ENCODE results near the gene SLC30A7. TPM values are rescaled to one million over a fixed set of nuclear protein-coding genes. Genes with fewer than 3 reads are reported as not detected.
"Not testable (repeated sequence)": the region's sequence is repeated elsewhere in the genome, so short reads cannot be mapped to it uniquely, and the experiment has no call there.

SLC30A7 gene
- polyA plus RNA-seq, 1 of the 3 experiments (the other 2 are of a cell fraction): 4.0 TPM

- H3K27me3 ChIP-seq (ENCODE audit: insufficient read depth): no peaks in the 10 kb centered on the region
- H3K4me2 ChIP-seq: no peak overlapping the region
- no peak overlapping the region for H3K9ac ChIP-seq
- H3K9me3 ChIP-seq: no peaks in the 10 kb centered on the region
- no peak for DNase-seq
- WGBS (ENCODE audit: low lambda C conversion rate): 78% methylated on average over 4 of the region's 4 CpGs
- H3K36me3 ChIP-seq (replicated peaks in 1 of 2; ENCODE audit: control insufficient read depth in 1 of 2, insufficient read depth in 2 of 2, low read length in 1 of 2): peaks cover 4 to 16% of the 10 kb centered on the region in 2 experiments
- no peak overlapping the region for H2AFZ ChIP-seq (ENCODE audit: low read depth)
- no peak overlapping the region for H3K4me3 ChIP-seq (ENCODE audit: low read depth in 2 of 2, low read length in 1 of 2)
- no peaks in the 10 kb centered on the region for H3K9me2 ChIP-seq
- peaks cover 36% of the 10 kb centered on the region; the same call in 1 of the 2 replicates for H3K79me2 ChIP-seq (ENCODE audit: insufficient read depth)
- no peak for TF ChIP-seq SMC3 (IDR thresholded peaks at IDR 0.05; ENCODE audit: low read depth, low read length)
- TF ChIP-seq MEF2A (IDR thresholded peaks at IDR 0.05; ENCODE audit: borderline replicate concordance, low read depth): no peak
- no peak for TF ChIP-seq EZH2phosphoT487 (IDR thresholded peaks at IDR 0.05; ENCODE audit: borderline replicate concordance, low read depth)
- no peak for TF ChIP-seq ELF1 (IDR thresholded peaks at IDR 0.05)
- no peak for TF ChIP-seq GATA2 (CRISPR knock-in tag; IDR thresholded peaks at IDR 0.05)
- TF ChIP-seq USF2 (IDR thresholded peaks at IDR 0.05; ENCODE audit: borderline replicate concordance, low read depth, low read length): no peak
- no peak for TF ChIP-seq TEAD4 (IDR thresholded peaks at IDR 0.05; ENCODE audit: borderline replicate concordance, insufficient read depth)
- TF ChIP-seq CHD2 (IDR thresholded peaks at IDR 0.05; ENCODE audit: low read length, partially characterized antibody): no peak
- peaks cover 12 to 14% of the 10 kb centered on the region in 2 experiments; a peak in 3 of 4 replicates for H3K4me1 ChIP-seq (ENCODE audit: control insufficient read depth in 1 of 2, insufficient read depth in 2 of 2, low read depth in 1 of 2, low read length in 1 of 2)
- no peaks in the 10 kb centered on the region; the same call in 1 of the 2 replicates for H4K20me1 ChIP-seq (ENCODE audit: insufficient read depth)
- H3K27ac ChIP-seq (ENCODE audit: low read depth in 2 of 2, low read length in 1 of 2): no peak overlapping the region
- H3F3A ChIP-seq (replicated peaks; ENCODE audit: insufficient read depth): peaks cover 8% of the 10 kb centered on the region
- ChIA-PET CTCF (interaction anchor here (0.9 to 2.1 kb wide), 3 partner anchors 21 to 337 kb away, joined by 3 to 9 read pairs (median 4); no protein-coding TSS in a partner anchor), POLR2A (no interaction called here)
Measured at GRCh38 chr1:100950781-100951180, 54.9 kb downstream of the SLC30A7 start.

- Histone ChIP-seq H3K9ac (no peak overlapping the region), H3F3A (replicated peaks; ENCODE audit: insufficient read depth) (peaks cover 8% of the 10 kb centered on the region), H3K4me1 (ENCODE audit: control insufficient read depth in 1 of 2, insufficient read depth in 2 of 2, low read depth in 1 of 2, low read length in 1 of 2) (peaks cover 12 to 14% of the 10 kb centered on the region in 2 experiments; a peak in 3 of 4 replicates), H3K9me3 (no peaks in the 10 kb centered on the region), H3K4me3 (ENCODE audit: low read depth in 2 of 2, low read length in 1 of 2) (no peak overlapping the region), H3K36me3 (replicated peaks in 1 of 2; ENCODE audit: control insufficient read depth in 1 of 2, insufficient read depth in 2 of 2, low read length in 1 of 2) (peaks cover 11 to 16% of the 10 kb centered on the region in 2 experiments), H4K20me1 (ENCODE audit: insufficient read depth) (no peaks in the 10 kb centered on the region; the same call in 1 of the 2 replicates), H3K9me2 (no peaks in the 10 kb centered on the region), H3K27me3 (ENCODE audit: insufficient read depth) (no peaks in the 10 kb centered on the region), H2AFZ (ENCODE audit: low read depth) (no peak overlapping the region), H3K27ac (ENCODE audit: low read depth in 2 of 2, low read length in 1 of 2) (no peak overlapping the region), H3K4me2 (no peak overlapping the region), H3K79me2 (ENCODE audit: insufficient read depth) (peaks cover 22% of the 10 kb centered on the region; the same call in 1 of the 2 replicates)
- ChIA-PET POLR2A (no interaction called here), CTCF (no interaction called here)
- no peak for DNase-seq
- TF ChIP-seq TAF1 (IDR thresholded peaks at IDR 0.05; ENCODE audit: borderline replicate concordance, low read depth, low read length) (no peak), GATA2 (CRISPR knock-in tag; IDR thresholded peaks at IDR 0.05) (no peak), USF1 (IDR thresholded peaks at IDR 0.05; ENCODE audit: borderline replicate concordance, low read depth) (no peak), SIN3A (IDR thresholded peaks at IDR 0.05; ENCODE audit: borderline replicate concordance, low read depth, low read length) (no peak), NFIC (IDR thresholded peaks at IDR 0.05; ENCODE audit: borderline replicate concordance) (no peak), FOXJ3 (CRISPR knock-in tag; IDR thresholded peaks at IDR 0.05) (no peak), SMC3 (IDR thresholded peaks at IDR 0.05; ENCODE audit: low read depth, low read length) (no peak), IRF3 (IDR thresholded peaks at IDR 0.05; ENCODE audit: low read depth, low read length) (no peak), USF2 (IDR thresholded peaks at IDR 0.05; ENCODE audit: borderline replicate concordance, low read depth, low read length) (no peak), MXI1 (IDR thresholded peaks at IDR 0.05; ENCODE audit: low read depth, low read length) (no peak), EP300 (IDR thresholded peaks at IDR 0.05; ENCODE audit: borderline replicate concordance in 1 of 2, low read depth in 1 of 2, low read length in 1 of 2) (no peak), RFX5 (IDR thresholded peaks at IDR 0.05; ENCODE audit: low read length) (no peak)
- 97% methylated on average over 4 of the region's 4 CpGs for WGBS (ENCODE audit: low lambda C conversion rate)
Measured at GRCh38 chr1:100952104-100952745, 56.3 kb downstream of the SLC30A7 start.

GRCh38 chr1:100952970-100953369 lies 57.1 kb downstream of the SLC30A7 start:
- Histone ChIP-seq H3K79me2 (ENCODE audit: insufficient read depth) (peaks cover 15% of the 10 kb centered on the region; the same call in 1 of the 2 replicates), H3K4me1 (ENCODE audit: control insufficient read depth in 1 of 2, insufficient read depth in 2 of 2, low read depth in 1 of 2, low read length in 1 of 2) (peaks cover 12 to 14% of the 10 kb centered on the region in 2 experiments; a peak in 3 of 4 replicates), H3K36me3 (replicated peaks in 1 of 2; ENCODE audit: control insufficient read depth in 1 of 2, insufficient read depth in 2 of 2, low read length in 1 of 2) (peaks cover 14 to 16% of the 10 kb centered on the region in 2 experiments)
- DNase-seq; H3K9me3 ChIP-seq; H3K9ac ChIP-seq; POLR2A ChIA-PET; H2AFZ ChIP-seq (ENCODE audit: low read depth); H3K4me3 ChIP-seq (ENCODE audit: low read depth in 2 of 2, low read length in 1 of 2); H3K9me2 ChIP-seq; H3K27ac ChIP-seq (ENCODE audit: low read depth in 2 of 2, low read length in 1 of 2); H3F3A ChIP-seq (replicated peaks; ENCODE audit: insufficient read depth); H3K4me2 ChIP-seq; H4K20me1 ChIP-seq (ENCODE audit: insufficient read depth); H3K27me3 ChIP-seq (ENCODE audit: insufficient read depth): not testable (repeated sequence)
- CTCF ChIA-PET: interaction anchor here (1.3 kb wide), 1 partner anchor 23 kb away, joined by 7 read pairs; no protein-coding TSS in a partner anchor
- WGBS (ENCODE audit: low lambda C conversion rate): 83% methylated on average over 1 of the region's 1 CpG
